ENCODE measurements around the gene SLC30A2. TPM values are rescaled to one million over a fixed set of nuclear protein-coding genes. Genes with fewer than 3 reads are reported as not detected.

The SLC30A2 gene
- total and polyA plus RNA-seq, 2 of the 13 experiments (the other 11 are each of a cell fraction or from before 2014, with no cell fraction given), result not detected

DNA sequence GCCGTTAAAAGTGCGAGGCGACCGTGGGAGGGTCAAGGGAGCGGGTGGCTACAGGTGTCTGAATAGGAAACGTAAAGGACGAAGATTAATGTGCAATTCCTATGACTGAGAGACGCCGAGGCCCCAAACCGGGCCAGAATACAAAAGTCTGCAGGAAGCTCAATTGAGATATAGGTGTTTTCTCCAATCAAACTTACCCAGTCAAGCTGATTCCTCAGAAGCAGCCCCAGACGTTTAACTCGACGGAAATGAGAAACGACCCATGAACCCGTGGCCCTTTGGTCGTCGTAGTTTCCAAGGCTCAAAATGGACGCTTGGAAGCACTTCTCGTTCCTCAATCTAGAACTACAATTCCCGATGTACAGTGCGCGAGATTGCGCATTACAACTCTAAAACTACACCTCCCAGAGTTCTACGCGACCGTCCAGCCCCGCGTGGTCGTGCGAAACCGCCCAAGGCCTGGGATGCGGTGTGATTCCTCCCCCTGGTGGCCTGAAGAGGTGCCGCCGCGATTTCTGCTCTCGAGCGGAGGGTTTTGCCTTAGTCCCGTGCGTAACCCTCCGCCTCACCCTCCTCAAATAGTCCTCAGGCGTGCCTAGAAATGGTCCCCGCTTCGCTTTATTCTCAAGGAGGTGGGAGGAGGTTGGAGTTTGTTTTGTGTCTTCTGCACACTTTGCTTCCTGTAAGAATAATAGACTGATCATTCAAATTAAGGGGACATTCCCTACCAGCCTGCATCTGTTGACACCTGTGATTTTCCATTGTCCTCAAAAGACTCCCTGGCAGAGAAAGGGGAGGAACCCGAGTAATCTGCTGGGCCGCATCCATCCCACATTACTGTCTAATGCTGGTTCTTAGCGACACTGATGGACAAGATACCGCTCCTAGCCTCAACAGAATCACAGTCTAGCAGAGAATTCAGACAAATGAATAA, 47.8 kb downstream of the SLC30A2 start, which contains the start of gene PAFAH2 (continued):
- TF ChIP-seq ZNF280D (CRISPR knock-in tag; IDR thresholded peaks at IDR 0.05) (peak; percentile 79; the same call in 1 of the 2 replicates), ZNF326 (CRISPR knock-in tag; IDR thresholded peaks at IDR 0.05; ENCODE audit: borderline replicate concordance) (no peak), CHD2 (IDR thresholded peaks at IDR 0.05; ENCODE audit: low read depth, low read length) (peak; percentile 93), NCOA2 (CRISPR knock-in tag; IDR thresholded peaks at IDR 0.05) (peak; percentile 76), ZNF572 (CRISPR knock-in tag; IDR thresholded peaks at IDR 0.05) (0 out of 2 replicates have a peak, but pooled peaks have one; percentile 61), ZNF687 (CRISPR knock-in tag; IDR thresholded peaks at IDR 0.05) (peak; percentile 90), SP1 (IDR thresholded peaks at IDR 0.05) (no peak), SP1 (CRISPR knock-in tag; IDR thresholded peaks at IDR 0.05) (peak; percentile 96), HOXD1 (CRISPR knock-in tag; IDR thresholded peaks at IDR 0.05) (peak; percentile 90; the same call in 1 of the 2 replicates), HHEX (CRISPR knock-in tag; IDR thresholded peaks at IDR 0.05) (no peak), ZSCAN25 (CRISPR knock-in tag; IDR thresholded peaks at IDR 0.05) (peak; percentile 79), MYC (CRISPR knock-in tag; IDR thresholded peaks at IDR 0.05; ENCODE audit: borderline replicate concordance) (peak; percentile 99), ZNF773 (CRISPR knock-in tag; IDR thresholded peaks at IDR 0.05; ENCODE audit: borderline replicate concordance) (no peak), ZNF781 (CRISPR knock-in tag; IDR thresholded peaks at IDR 0.05; ENCODE audit: borderline replicate concordance, not compliant biosample characterization) (peak; percentile 78), CENPX (CRISPR knock-in tag; IDR thresholded peaks at IDR 0.05) (no peak), NKX3-1 (CRISPR knock-in tag; IDR thresholded peaks at IDR 0.05) (no peak), ZNF260 (CRISPR knock-in tag; IDR thresholded peaks at IDR 0.05; ENCODE audit: borderline replicate concordance, low read depth) (no peak), YEATS4 (CRISPR knock-in tag; IDR thresholded peaks at IDR 0.05; ENCODE audit: borderline replicate concordance) (peak; percentile 98), SUZ12 (IDR thresholded peaks at IDR 0.05; ENCODE audit: low read depth, low read length) (peak; percentile 99), PHF8 (CRISPR knock-in tag; IDR thresholded peaks at IDR 0.05) (peak; percentile 72), DDIT3 (CRISPR knock-in tag; IDR thresholded peaks at IDR 0.05) (no peak)
- TF ChIP-seq, protein P1, sequence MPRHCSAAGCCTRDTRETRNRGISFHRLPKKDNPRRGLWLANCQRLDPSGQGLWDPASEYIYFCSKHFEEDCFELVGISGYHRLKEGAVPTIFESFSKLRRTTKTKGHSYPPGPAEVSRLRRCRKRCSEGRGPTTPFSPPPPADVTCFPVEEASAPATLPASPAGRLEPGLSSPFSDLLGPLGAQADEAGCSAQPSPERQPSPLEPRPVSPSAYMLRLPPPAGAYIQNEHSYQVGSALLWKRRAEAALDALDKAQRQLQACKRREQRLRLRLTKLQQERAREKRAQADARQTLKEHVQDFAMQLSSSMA (CRISPR knock-in tag; IDR thresholded peaks at IDR 0.05), result 0 out of 2 replicates have a peak, but pooled peaks have one; percentile 54
